Measurements from ENCODE around the gene AMOTL1.

The AMOTL1 gene

DNA sequence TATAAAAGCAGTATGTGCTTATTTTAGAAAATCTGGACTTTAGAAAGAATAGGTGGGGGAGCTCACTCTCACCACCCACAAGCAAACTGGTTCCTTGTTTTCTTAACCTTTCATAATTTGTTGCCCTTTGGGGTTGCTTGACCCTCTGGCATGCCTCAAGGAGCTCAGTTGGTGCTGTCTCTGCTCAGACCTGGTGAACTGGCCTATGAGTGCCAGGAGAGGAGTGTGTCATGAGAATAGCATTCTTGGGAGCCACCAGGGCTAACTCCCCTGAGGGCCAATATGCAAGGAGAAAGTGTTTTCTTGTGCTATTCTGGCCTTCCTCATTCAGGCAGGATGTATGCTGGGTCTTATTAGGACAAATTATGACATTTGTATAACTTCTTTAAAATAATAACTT is 21.0 kb upstream of the AMOTL1 start:
- TF ChIP-seq SUZ12 (IDR thresholded peaks at IDR 0.05; ENCODE audit: extremely low read depth, insufficient read depth, insufficient read length) (no peak), ZNF274 (IDR thresholded peaks at IDR 0.05; ENCODE audit: low read depth, low read length) (no peak), YY1 (IDR thresholded peaks at IDR 0.05; ENCODE audit: insufficient read depth, insufficient read length) (no peak)
- no peak overlapping the region for H3K9ac ChIP-seq (ENCODE audit: insufficient read length, low read depth)
- no peaks in the 10 kb centered on the region for H3K27me3 ChIP-seq (ENCODE audit: insufficient read depth, insufficient read length)
- DNase-seq (ENCODE audit: low read depth, low spot score), result no peak
- no peaks in the 10 kb centered on the region for H3K9me3 ChIP-seq (ENCODE audit: insufficient read depth, low read length)
- no peak overlapping the region for H3K4me3 ChIP-seq (ENCODE audit: insufficient read length, low read depth)
- no peaks in the 10 kb centered on the region for H3K4me1 ChIP-seq (ENCODE audit: insufficient read depth, insufficient read length)
- peaks cover 5% of the 10 kb centered on the region for H3K36me3 ChIP-seq (ENCODE audit: insufficient read depth, insufficient read length, low read length)

DNA sequence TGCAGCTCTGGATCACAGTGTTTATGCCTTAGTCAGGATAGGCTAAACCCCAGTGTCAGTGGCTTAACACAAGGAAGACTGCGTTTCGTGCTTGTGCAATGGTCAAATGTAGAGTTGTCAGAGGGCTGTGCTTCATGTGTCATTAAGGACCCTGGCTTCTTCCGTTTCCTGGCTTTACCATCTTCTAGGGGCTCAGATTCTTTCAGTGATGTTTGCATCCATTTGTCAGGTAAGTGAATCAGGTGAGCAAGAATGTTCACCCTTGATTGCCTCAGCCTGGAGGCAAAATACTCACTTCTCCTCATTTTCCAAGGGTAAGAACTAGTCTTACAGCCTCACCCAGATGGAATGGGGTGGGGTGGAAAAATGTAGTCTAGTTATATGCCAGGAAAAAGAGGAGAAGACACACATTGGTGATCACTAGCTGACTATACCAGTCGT is 20.5 kb upstream of the AMOTL1 start:
- H3K27me3 ChIP-seq (ENCODE audit: insufficient read depth, insufficient read length), result no peaks in the 10 kb centered on the region
- H3K4me3 ChIP-seq (ENCODE audit: insufficient read length, low read depth), result no peak overlapping the region
- peaks cover 5% of the 10 kb centered on the region for H3K36me3 ChIP-seq (ENCODE audit: insufficient read depth, insufficient read length, low read length)
- no peaks in the 10 kb centered on the region for H3K9me3 ChIP-seq (ENCODE audit: insufficient read depth, low read length)
- H3K9ac ChIP-seq (ENCODE audit: insufficient read length, low read depth), result no peak overlapping the region
- no peaks in the 10 kb centered on the region for H3K4me1 ChIP-seq (ENCODE audit: insufficient read depth, insufficient read length)
- TF ChIP-seq SUZ12 (IDR thresholded peaks at IDR 0.05; ENCODE audit: extremely low read depth, insufficient read depth, insufficient read length), result no peak
- DNase-seq (ENCODE audit: low read depth, low spot score), result no peak

DNA sequence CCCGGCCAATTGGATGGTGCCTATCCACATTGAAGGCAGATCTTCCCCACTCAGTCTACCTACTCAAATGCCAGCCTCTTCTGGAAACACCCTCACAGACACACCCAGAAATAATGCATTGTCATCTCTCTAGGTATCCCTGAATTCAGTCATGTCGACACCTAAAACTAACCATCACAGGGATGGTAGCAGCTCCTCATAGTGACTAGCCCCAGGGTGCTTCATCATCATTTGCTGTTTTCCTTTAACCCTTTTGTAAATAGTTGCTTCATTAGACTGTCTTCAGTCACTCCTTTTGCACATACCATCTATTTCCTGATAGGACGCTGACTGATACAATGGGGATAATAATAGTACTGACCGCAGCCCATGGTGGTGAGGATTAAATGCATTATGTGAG is 18.8 kb upstream of the AMOTL1 start:
- Histone ChIP-seq H3K27me3 (ENCODE audit: insufficient read depth, insufficient read length) (no peaks in the 10 kb centered on the region), H3K36me3 (ENCODE audit: insufficient read depth, insufficient read length, low read length) (peaks cover 5% of the 10 kb centered on the region), H3K4me1 (ENCODE audit: insufficient read depth, insufficient read length) (no peaks in the 10 kb centered on the region), H3K4me3 (ENCODE audit: insufficient read length, low read depth) (no peak overlapping the region), H3K9ac (ENCODE audit: insufficient read length, low read depth) (no peak overlapping the region), H3K9me3 (ENCODE audit: insufficient read depth, low read length) (no peaks in the 10 kb centered on the region)
- DNase-seq (ENCODE audit: low read depth, low spot score), result no peak
- no peak for TF ChIP-seq ZNF274 (IDR thresholded peaks at IDR 0.05; ENCODE audit: low read depth, low read length)
- TF ChIP-seq YY1 (IDR thresholded peaks at IDR 0.05; ENCODE audit: insufficient read depth, insufficient read length), result no peak
- no peak for TF ChIP-seq SUZ12 (IDR thresholded peaks at IDR 0.05; ENCODE audit: extremely low read depth, insufficient read depth, insufficient read length)

DNA sequence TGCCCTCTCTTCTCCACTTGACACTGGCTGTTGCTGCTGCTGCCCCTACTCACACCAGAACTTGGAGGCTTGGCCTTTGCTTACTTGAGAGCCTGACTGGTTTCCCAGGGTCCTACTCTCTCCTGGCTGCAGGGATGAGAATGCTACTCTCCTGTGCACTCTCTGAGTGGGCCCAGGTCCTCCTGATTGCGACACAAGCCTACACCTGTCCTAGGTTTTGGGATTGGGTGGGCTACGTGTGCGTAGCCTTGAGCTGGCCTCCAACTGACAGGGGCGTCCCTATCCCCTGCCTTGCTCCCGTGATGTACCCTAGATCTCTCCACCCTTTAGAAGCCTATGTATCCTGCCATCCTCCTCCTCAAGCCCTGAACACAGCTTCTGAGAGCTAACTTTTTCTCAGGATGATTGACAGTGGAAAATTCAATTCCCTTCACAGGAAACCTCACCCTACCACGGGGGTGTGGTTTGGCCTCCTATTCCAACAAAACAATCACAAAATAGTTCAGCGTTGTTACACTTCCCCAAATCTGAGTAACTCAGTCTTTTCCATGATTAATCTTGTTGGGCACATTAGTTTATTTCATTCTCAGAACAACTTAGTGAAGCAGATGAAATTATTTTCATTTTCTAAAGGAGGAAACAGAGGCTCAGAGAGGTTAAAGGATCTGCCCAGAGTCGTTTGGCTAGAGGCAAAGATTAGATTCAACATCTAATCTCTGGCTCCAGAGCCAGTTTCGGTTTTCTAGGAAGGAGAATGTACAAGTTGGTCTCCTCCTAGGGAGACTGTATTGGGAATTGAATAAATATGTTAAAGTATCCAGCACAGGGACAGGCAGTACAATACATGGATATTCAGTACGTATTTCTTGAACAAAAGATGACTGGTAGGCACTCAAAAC is 17.6 kb upstream of the AMOTL1 start:
- Histone ChIP-seq H3K36me3 (ENCODE audit: insufficient read depth, insufficient read length, low read length) (peaks cover 5% of the 10 kb centered on the region), H3K4me3 (ENCODE audit: insufficient read length, low read depth) (no peak overlapping the region), H3K9me3 (ENCODE audit: insufficient read depth, low read length) (no peaks in the 10 kb centered on the region), H3K9ac (ENCODE audit: insufficient read length, low read depth) (no peak overlapping the region), H3K27me3 (ENCODE audit: insufficient read depth, insufficient read length) (no peaks in the 10 kb centered on the region), H3K4me1 (ENCODE audit: insufficient read depth, insufficient read length) (no peaks in the 10 kb centered on the region)
- DNase-seq (ENCODE audit: low read depth, low spot score), result no peak
- no peak for TF ChIP-seq SUZ12 (IDR thresholded peaks at IDR 0.05; ENCODE audit: extremely low read depth, insufficient read depth, insufficient read length)
- TF ChIP-seq YY1 (IDR thresholded peaks at IDR 0.05; ENCODE audit: insufficient read depth, insufficient read length), result no peak

DNA sequence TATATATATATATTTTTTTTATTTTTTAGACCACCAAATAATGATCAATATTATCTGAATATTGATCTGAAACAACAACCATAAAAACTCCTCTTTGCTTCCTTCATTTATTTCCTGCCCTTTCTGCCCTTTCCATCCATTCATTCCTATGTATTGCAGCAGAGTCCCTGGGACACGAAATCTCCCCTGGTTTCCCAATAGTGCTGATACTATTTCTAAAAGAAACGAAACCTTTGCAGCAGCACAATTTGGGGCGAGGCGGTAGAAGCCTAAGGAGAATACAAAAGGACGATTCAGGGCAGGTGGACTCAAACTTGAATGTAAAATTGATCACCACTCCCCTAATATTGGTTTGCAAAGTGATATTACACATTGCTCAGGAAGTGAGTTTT is 16.9 kb upstream of the AMOTL1 start:
- no peak overlapping the region for H3K9ac ChIP-seq (ENCODE audit: insufficient read length, low read depth)
- peaks cover 5% of the 10 kb centered on the region for H3K36me3 ChIP-seq (ENCODE audit: insufficient read depth, insufficient read length, low read length)
- peaks cover 2% of the 10 kb centered on the region for H3K4me1 ChIP-seq (ENCODE audit: insufficient read depth, insufficient read length)
- TF ChIP-seq YY1 (IDR thresholded peaks at IDR 0.05; ENCODE audit: insufficient read depth, insufficient read length), result no peak
- no peak for TF ChIP-seq SUZ12 (IDR thresholded peaks at IDR 0.05; ENCODE audit: extremely low read depth, insufficient read depth, insufficient read length)
- no peak for TF ChIP-seq ZNF274 (IDR thresholded peaks at IDR 0.05; ENCODE audit: low read depth, low read length)
- no peaks in the 10 kb centered on the region for H3K9me3 ChIP-seq (ENCODE audit: insufficient read depth, low read length)
- DNase-seq (ENCODE audit: low read depth, low spot score), result no peak
- H3K27me3 ChIP-seq (ENCODE audit: insufficient read depth, insufficient read length), result no peaks in the 10 kb centered on the region
- H3K4me3 ChIP-seq (ENCODE audit: insufficient read length, low read depth), result no peak overlapping the region

DNA sequence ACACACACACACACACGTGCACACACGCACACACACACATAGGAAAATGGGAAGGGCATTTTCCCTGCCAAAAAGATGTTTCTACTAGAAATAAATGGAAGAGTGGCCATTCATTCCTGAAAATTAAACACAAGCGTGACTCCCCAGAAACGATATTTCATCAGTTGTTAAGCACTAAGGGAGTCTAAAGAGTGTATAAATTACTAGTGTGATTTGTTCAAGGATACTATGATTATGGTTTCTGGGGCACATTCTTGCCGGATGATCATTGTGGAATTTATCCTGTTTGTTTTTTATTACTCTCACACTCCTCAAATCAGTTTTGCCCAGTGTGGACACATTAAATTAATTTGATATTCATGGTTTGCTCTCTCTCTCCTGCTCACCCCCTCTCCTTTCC is 16.4 kb upstream of the AMOTL1 start:
- peaks cover 5% of the 10 kb centered on the region for H3K36me3 ChIP-seq (ENCODE audit: insufficient read depth, insufficient read length, low read length)
- H3K4me1 ChIP-seq (ENCODE audit: insufficient read depth, insufficient read length), result peaks cover 2% of the 10 kb centered on the region
- H3K27me3 ChIP-seq (ENCODE audit: insufficient read depth, insufficient read length), result no peaks in the 10 kb centered on the region
- no peak overlapping the region for H3K9ac ChIP-seq (ENCODE audit: insufficient read length, low read depth)
- no peak for DNase-seq (ENCODE audit: low read depth, low spot score)
- no peak overlapping the region for H3K4me3 ChIP-seq (ENCODE audit: insufficient read length, low read depth)
- no peaks in the 10 kb centered on the region for H3K9me3 ChIP-seq (ENCODE audit: insufficient read depth, low read length)
- TF ChIP-seq SUZ12 (IDR thresholded peaks at IDR 0.05; ENCODE audit: extremely low read depth, insufficient read depth, insufficient read length) (no peak), ZNF274 (IDR thresholded peaks at IDR 0.05; ENCODE audit: low read depth, low read length) (no peak), YY1 (IDR thresholded peaks at IDR 0.05; ENCODE audit: insufficient read depth, insufficient read length) (no peak)

DNA sequence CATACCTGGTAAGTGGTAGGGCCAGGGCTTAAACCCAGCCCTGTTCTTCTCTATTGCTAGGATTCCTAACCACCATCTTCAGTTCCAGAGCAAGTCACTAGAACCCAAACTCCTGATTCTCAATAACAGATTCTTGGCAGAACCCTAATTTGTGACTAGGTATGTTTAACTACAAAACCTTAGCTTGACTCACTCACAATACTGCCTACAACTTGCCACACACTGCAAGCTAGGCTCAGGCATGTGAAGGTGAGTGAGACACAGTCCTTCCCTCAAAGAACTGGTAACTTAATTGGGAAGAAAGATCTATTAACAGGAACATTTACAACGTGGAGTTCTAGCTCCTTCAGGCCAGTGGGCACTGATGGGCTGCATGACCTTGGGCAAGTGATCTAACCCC is 14.5 kb upstream of the AMOTL1 start:
- peaks cover 2% of the 10 kb centered on the region for H3K4me1 ChIP-seq (ENCODE audit: insufficient read depth, insufficient read length)
- no peak overlapping the region for H3K9ac ChIP-seq (ENCODE audit: insufficient read length, low read depth)
- TF ChIP-seq SUZ12 (IDR thresholded peaks at IDR 0.05; ENCODE audit: extremely low read depth, insufficient read depth, insufficient read length) (no peak), YY1 (IDR thresholded peaks at IDR 0.05; ENCODE audit: insufficient read depth, insufficient read length) (no peak)

More for the DNA sequence above, 14.5 kb upstream of the AMOTL1 start:
- Histone ChIP-seq H3K36me3 (ENCODE audit: insufficient read depth, insufficient read length, low read length) (peaks cover 5% of the 10 kb centered on the region), H3K4me3 (ENCODE audit: insufficient read length, low read depth) (no peak overlapping the region), H3K9me3 (ENCODE audit: insufficient read depth, low read length) (no peaks in the 10 kb centered on the region), H3K27me3 (ENCODE audit: insufficient read depth, insufficient read length) (no peaks in the 10 kb centered on the region)
- DNase-seq (ENCODE audit: low read depth, low spot score), result no peak
